Left forelimb (tissue), 1 donor: Measurements from ENCODE around the gene SMAD6.
A peak's percentile ranks its signal among the peaks of the same experiment; 100 is the strongest.

ENCODE experiments used
- DNase-seq: peaks from one replicate; pipeline ENCODE4 v3.0.0-alpha.2; 2018; ENCODE audit warnings: low spot score

The SMAD6 gene

DNA sequence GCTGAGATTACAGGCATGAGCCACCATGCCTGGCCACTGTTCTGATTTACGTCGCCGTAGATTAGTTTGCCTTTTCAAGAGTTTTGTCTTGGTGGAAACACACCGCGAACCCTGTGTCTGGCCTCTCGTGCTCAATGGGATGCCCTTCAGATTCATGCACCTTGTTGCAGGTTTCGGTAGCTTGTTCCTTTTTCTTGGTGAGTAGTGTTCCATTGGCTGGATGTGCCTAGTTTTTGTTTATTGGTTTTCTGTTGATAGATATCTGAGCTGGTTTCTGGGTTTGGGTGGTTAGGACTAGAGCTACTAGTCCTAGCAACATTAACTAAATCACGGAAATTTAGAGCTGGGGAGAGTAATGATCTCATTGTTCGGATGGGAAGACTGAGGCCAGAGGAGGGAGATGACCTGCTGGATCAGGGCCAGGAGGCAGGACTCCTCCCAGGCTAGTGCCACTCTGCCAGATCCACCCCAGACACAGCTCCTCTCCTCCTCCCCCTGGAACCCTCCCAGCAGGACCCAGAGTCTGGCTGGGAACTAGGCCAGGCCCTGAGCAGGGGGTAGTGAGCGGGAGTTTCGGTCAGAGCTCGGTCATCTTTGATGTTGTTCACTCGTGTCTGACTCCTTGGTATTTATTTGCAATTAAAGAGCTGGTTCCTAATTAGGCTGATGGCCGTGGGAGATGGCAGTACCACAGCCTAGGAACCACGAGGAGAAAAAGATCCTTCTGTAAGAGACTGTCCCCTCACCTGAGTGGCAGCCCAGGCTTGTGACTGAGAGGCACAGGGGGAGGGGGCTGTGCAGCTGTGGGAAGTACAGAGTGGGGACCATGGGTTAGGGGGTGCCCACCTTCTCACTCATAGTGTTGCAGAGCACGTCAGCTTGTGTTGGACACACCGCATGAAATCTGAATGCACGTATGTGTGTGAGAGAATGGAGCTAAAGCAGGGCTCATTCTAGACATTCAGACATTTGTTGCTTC, 73.4 kb downstream of the SMAD6 start:
- no peak for DNase-seq

DNA sequence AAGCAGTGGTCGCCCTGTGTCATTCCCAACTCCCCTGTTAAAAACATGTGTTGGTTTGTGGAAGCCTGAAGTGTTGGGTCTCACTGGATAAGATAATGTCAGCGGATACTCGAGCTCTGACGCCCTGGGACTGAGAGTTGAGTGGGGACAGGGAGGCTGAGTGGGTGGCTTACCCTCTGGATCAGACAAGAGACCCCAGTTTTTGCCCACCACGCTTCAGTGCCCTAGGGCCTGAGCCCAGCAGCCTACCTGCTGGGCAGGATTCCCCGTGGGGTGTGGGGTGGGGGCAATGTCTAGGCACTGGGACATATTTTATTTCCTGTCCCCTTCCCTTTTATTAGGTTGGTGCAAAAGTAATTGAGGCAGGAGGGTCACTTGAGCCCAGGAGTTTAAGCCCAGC, 75.0 kb downstream of the SMAD6 start:
- no peak for DNase-seq

DNA sequence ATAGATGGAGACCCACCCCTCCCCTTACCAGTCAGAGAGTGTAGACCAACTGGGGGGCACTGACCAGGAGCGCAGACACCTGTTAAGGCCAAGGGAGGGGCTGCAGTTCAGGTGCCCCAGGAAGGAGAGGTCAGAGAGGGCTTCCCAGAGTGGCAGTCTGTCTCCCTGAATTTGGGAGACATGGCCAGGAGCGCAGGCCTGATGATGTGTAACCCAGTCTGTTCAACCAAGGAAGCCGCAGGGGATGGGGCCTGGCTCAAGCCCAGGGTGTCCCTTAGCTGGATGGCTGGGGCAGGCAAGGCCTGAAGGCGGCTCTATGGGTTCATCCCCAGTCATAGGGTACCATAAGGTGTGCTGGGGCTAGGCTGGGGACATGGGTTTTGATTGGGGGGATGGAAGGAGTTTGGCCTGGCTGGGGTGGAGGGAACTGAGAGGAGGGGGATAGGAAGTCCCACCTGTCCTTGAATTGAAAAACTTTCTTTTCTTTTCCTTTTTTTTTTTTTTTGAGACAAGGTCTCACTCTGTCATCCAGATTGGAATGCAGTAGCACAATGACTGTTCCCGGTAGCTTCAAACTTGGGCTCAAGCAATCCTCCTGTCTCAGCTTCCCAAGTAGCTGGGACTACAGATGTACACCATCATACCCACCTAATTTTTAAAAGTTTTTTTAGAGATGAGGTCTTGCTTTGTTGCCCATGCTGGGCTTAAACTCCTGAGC, 75.7 kb downstream of the SMAD6 start:
- no peak for DNase-seq

DNA sequence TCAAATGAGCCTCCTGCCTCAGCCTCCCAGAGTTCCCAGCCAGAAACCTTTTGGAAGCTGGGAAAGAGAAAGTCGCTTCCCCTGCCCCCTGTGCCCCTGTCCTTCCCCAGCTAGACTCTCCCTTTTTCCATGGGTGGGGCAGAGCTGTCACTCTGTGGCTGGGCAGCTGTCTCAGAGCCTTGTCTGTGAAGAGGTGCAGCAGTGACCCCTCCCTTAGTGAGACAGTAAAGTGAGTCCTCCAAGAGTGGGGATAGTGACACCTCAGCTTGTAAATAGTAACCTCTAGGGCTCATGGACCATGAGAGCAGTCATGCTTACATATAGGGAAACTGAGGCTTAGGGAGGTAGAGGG, 76.3 kb downstream of the SMAD6 start:
- no peak for DNase-seq

DNA sequence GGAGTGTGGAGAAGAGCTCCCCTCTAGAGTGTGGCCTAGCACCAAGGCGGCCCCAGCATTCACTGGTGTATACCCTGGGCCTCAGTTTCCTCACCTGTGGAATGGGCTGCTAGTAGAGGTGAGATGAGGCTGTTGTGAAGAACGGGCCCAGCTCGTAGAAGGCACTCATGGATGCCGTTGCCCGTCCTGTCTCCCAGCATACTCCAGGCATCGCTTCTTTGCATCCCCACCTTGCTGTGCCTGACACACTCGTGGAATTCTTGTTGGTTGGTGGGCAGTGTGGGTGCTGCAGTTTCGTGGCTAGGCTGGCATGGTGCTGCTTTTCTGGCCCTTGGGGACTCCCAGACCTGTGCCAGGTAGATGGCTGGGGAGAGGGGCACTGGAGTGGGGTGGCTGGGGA, 76.7 kb downstream of the SMAD6 start:
- no peak for DNase-seq

DNA sequence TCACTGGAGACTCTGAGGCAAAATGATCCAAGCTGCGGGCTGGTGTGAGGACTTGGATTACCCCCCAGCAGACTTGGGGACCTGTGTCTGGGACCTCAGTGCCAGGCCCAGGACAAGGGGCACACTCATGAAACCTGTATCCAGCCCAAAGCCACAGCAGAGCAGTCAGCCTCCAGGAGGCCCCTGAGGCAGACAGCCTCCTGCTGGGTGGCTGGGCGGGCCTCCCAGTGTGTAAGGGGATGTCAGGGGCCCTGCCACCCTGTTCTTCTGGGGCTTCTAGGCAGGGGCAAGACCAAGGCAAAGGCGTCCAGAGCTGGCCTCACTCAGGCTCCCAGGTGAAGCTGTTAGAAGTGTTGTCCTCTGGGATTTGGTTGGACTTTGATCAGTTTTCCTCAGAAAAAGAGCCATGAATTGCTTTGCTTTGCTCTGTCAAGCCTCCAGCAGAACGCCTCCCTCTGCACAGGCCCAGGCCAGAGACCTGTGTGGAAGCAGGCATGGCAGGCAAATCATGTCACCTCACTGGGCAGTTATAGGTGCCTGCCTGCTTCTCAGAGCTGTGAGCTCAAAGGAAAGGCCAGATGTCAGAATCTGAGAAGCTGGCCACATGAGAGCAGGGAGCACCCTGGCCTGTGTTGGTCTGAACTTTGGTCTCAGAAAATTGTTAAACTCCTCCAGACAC, 77.4 kb downstream of the SMAD6 start:
- no peak for DNase-seq

DNA sequence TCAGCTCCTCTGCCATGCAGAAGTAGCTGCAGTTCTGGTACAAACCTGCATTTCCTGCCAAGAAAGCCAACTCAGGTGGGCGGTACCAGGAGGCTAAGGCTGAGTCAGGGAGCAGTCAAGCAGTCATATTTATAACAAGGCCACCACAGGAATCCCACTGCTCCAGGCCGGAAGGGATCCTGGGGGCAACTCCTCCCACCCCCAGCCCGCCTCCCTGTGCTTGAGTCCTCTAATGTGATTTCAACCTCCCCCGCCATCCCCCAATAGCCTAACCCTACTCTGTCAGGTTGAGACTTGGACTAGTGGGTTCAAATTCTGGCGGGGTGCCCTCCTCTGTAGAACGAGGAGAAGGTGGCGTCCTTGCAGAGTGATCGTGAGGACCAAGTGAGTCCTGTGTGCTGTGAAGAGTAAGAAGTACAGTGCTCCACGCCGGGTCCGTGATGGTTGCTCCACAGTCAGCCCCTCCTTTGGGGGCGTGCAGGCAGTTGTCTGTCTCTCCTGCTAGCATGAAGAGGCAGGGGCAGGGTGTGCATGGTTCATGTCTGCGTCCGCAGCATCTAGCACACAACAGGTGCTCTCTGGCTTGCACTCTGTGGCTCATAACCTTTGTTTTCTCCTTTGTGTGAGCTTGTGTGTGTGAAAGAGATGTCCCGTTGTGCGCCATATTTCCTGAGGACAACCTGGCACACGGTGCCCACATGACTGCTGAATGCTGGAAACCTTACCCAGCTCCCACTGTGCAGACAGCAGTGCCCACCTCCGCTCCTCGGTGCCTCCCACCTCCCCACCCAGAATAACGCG, 78.3 kb downstream of the SMAD6 start:
- DNase-seq, result no peak

DNA sequence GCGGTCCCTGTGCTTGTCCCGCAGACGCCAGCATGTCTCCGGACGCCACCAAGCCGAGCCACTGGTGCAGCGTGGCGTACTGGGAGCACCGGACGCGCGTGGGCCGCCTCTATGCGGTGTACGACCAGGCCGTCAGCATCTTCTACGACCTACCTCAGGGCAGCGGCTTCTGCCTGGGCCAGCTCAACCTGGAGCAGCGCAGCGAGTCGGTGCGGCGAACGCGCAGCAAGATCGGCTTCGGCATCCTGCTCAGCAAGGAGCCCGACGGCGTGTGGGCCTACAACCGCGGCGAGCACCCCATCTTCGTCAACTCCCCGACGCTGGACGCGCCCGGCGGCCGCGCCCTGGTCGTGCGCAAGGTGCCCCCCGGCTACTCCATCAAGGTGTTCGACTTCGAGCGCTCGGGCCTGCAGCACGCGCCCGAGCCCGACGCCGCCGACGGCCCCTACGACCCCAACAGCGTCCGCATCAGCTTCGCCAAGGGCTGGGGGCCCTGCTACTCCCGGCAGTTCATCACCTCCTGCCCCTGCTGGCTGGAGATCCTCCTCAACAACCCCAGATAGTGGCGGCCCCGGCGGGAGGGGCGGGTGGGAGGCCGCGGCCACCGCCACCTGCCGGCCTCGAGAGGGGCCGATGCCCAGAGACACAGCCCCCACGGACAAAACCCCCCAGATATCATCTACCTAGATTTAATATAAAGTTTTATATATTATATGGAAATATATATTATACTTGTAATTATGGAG, 79.1 kb downstream of the SMAD6 start:
- DNase-seq, result no peak

DNA sequence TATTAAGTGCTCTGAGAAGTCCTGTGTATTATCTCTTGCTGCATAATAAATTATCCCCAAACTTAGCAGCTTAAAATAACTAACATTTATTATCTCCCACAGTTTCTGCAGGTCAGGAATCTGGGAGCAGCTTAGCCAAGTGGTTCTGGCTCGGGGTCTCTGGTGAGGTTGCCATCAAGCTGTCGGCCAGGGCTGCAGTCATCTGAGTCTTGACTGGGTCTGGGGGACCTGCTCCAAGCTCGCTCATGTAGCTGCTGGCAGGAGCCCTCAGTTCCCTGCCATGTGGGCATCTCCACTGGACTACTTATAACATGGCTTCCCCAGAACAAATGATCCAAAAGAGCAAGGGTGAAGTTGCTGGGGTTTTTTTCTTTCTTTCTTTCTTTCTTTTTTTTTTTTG, 80.7 kb downstream of the SMAD6 start:
- DNase-seq, result peak; percentile 33

DNA sequence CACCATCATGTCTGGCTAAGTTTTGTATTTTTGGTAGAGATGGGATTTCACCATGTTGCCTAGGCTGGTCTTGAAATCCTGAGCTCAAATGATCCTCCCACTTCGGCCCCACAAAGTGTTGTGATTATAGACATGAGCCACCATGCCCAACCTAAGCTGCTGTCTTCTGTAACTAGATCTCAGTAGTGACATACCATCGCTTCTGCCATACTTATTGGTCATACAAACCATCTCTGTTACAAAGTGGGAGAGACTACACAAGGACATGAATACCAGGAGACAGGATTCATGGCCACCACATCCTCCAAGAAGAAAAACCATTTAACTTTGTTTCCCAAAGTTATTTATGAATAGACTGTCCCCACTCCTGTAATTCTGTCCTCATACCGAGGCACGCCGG, 81.3 kb downstream of the SMAD6 start:
- peak; percentile 28 for DNase-seq

DNA sequence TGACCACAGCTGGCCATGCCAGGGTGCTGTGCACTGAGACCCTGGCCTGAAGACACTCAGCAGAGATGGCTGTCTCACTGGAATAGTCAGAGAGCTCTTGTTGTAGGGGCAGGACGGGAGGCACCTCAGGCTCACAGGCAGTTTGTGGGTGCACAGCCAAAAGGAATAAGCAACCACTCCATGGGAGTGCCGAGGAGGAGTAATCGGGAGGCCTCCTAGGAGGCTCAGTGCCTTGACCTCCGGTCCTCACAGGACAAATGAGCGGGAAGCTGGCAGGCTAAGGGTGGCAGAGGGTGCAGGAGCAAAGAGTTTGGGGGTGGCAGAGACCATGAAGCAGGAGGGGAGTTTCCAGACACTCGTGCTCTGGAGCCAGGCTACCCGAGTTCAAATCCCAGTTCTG, 81.7 kb downstream of the SMAD6 start:
- no peak for DNase-seq

DNA sequence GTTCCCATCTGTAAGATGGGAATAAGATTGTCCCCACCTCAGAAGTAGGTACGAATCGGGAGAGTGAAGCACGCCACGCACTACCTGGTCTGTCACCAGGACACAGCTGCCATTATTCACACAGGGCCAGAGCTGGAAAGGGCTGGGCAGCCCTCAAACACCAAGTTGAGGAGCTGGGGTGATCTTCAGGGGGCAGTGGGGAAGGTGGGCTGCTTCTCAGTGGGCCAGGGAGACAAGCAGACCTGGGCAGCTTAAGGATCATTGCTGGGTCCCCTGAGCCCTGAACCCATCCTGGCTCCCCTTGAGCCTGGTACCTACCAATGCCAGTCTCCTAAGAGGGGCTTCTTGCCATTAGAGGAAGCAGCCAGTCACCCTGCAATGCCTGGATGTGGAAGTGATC, 82.1 kb downstream of the SMAD6 start:
- no peak for DNase-seq

DNA sequence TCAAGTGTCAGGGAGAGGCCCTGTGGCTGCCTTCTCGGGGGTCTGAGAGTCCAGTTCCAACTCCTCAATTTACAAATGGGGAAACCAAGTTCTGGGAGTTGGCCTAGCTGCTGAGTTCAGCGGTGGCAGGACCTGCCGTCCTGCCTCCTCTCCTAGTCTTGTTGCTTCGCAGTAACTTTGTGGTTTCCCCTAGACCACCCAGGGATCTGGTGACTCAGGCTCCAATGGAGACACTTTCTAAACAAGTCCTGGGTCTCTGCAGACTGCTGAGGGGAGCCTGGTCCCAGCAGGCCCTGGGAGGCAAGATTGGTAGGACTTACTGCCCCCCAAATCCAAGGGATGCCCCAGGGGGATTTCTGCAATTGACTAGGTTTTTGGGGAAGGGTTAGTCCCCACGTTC, 83.6 kb downstream of the SMAD6 start:
- no peak for DNase-seq

DNA sequence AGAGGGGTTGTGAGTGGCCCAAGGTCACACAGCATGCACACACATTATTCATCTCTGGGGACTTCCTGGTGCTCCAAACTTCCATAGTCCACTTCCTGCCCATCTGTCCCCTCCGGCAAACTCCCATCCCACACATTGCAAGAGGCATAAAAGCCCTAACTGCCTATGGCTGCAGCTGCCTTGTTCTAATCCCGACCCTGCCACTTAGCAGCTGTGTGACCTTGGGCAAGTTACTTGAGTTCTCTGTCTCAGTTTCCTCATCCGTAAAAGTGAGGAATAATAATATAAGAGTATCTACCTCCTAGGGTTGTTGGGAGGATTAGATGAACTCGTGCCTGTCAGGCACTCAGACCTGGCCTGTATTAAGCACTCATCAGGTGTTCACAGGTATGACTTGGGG, 84.2 kb downstream of the SMAD6 start:
- DNase-seq, result no peak

DNA sequence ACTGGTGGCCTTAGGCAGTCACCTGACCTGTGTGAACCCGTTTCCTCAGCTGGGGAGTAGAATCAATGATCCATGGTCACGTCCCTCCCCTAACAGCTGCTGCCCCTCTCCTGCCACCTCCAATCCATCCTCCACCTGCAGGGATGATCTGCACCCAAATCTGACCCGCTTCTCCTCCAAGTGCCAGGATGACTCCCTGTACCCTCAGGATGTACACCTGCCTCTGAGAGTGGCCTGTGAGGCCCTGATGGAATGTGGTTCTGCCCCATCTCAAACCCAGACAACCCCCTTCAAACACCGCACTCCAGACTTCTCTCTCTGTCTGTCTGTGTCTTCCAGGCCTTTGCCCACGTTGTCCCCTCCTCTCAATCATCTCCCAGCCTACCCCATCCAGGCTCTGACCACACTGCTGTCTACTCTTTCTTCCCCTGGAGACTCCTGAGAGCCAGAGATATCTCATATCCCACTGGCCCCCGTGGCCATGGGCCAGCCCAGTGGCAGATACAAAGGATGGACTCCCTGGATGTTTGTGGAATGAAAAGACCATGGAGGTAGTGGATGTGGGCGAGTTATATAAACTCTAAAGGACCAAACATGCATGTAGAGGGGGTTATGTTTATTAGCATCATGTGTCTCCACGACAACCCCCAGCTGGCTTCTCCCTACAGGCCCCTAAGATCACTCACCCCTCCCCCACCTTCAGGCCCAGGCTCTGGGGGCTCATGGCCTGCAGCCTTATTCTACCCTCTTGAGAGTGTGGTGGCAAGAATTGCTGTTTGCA, 84.9 kb downstream of the SMAD6 start:
- no peak for DNase-seq

DNA sequence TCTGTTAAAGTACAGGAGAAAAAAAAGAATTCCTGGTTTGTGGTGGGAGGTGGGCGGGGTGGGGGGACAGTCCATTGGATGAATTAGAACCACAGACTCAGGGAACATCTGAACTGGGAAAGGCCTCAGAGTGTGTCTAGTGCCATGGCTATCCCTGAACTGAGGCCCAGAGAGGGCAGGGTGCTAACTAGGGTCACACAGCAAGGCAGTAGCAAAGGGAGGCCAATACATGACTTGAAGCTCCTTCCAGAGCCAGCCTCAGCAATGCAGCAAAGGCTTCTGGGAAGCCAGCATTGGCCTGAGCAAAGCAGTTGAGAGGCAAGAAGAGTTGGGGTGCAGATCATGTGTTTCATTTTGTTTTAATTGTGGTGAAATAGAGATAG, 85.4 kb downstream of the SMAD6 start:
- DNase-seq, result no peak

DNA sequence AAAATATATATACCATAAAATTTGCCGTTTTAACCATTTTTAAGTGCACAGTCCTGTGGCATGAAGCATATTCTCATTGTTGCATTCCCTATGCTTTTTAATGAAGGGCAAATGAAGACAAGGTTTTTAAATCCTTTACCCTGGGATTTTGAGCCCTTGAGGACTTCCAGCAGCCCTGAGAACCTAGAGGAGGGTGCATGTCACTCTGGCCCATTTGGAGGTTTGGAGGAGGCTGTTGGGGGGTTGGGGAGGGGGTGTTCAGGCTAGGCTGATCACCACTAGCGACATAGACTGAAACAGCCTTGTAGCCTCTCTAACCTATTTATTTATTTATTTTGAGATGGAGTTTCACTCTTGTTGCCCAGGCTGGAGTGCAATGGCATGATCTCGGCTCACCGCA, 86.0 kb downstream of the SMAD6 start:
- no peak for DNase-seq

DNA sequence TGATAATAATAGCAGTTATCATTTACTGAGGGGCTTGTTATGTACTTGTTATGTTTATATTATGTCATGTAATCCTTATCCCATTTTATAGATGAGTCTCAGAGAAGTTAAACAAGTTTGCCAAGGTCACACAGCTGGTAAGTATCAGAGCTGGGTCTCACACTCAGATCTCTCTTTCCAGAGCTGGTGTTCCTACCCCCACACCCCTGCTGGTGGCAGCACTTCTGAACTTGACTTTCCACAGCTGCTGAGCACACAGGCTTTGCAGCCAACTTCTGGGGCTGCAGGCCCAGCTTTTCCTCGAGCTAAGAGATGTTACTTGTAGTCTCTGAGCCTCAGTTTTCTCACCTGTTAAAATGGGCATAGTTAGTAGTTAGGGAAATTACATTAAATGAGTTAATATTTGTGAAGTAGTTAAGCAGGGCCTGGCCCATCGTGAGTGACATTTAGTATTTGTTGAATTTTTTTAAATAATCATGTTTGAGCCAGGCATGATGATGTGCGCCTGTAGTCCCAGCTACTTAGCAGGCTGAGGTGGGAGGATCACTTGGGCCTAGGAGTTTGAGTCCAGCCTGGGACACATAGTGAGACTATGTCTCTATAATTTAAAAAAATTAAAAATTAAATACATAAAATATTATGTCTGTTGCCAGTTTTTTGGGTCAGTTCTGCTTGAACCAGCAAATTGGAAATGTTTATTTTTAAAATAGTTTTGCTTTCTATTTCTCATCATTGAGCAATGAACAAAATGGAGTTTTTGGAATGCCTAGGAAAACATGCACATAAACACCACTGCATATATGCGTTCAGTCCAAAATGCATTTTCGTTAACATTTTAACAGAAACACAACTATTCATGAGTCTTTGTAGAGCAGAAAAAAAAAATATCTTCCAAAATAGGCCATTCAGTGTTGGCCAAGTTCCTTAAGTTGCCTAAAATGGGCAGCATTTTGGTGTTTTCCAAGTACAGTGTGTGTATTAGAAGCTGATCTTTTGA, 87.3 kb downstream of the SMAD6 start:
- no peak for DNase-seq

DNA sequence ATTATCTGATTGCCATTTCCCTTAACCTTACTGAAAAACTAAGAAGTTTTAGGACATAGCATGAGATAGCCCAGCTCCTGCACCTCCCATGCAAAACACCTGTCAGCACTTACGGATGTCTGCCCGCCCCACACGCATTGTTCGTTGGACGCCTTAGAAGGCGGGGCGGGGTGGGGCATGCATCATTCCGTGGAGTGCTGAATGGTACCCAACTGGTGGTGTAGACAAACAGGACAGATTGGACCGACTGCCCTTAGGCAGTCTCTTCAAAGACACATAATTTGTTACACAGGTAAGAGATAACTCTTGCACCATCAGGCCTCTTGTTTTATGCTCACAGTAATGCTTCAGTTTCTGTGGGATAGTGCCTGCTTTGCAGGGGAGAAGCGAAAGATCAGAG, 93.8 kb downstream of the SMAD6 start:
- DNase-seq, result no peak
